A673 (cell line): ENCODE results near the gene LURAP1L. TPM values are rescaled to one million over a fixed set of nuclear protein-coding genes. Genes with fewer than 3 reads are reported as not detected.

ENCODE experiments used
- BruUV-seq: library from RNA; stranded (reverse); fragments of 400-500 nt; replicated peaks from 2 replicates; lab custom pipeline; 2021; lab: Mats Ljungman, UMichigan
- CTCF ChIA-PET: fragments of 300-600 bp; sonication (Branson Sonifier 250); formaldehyde crosslinking; loops from one replicate; lab custom pipeline; 2022; ENCODE audit warnings: antibody characterized with exemption; lab: Charles Lee
- POLR2A ChIA-PET: fragments of 300-600 bp; sonication (Branson Sonifier 250); formaldehyde crosslinking; loops from one replicate; lab custom pipeline; 2022; ENCODE audit warnings: antibody characterized with exemption; ENCODE audit not compliant: low non-redundant PET; lab: Charles Lee
- DNase-seq: peaks from one replicate; pipeline ENCODE4 v3.0.0-alpha.2; 2015; ENCODE audit warnings: low spot score
- H3K27ac ChIP-seq: fragments of 200-600 bp; sonication (generic); 2 replicates; pipeline ENCODE4 v1.5.1; 2016; ENCODE audit warnings: mixed run types, low read depth, mild to moderate bottlenecking, mixed read lengths, antibody characterized with exemption, low read length; ENCODE audit not compliant: poor library complexity, severe bottlenecking
- H3K27me3 ChIP-seq: fragments of 200-600 bp; sonication (generic); replicated peaks from 2 replicates; pipeline ENCODE4 v1.6.1; 2017; ENCODE audit warnings: mixed run types, low read depth, mild to moderate bottlenecking, mixed read lengths, antibody characterized with exemption, low read length; ENCODE audit not compliant: insufficient read depth, poor library complexity
- H3K36me3 ChIP-seq: fragments of 200-600 bp; sonication (generic); 2 replicates; pipeline ENCODE4 v1.6.1; 2016; ENCODE audit warnings: mixed run types, mild to moderate bottlenecking, mixed read lengths, antibody characterized with exemption, low read length; ENCODE audit not compliant: insufficient read depth, poor library complexity, severe bottlenecking
- H3K4me1 ChIP-seq: fragments of 200-600 bp; sonication (generic); 2 replicates; pipeline ENCODE4 v1.6.1; 2017; ENCODE audit warnings: mixed run types, mild to moderate bottlenecking, mixed read lengths, antibody characterized with exemption, low read length; ENCODE audit not compliant: insufficient read depth, poor library complexity, severe bottlenecking
- H3K4me3 ChIP-seq: fragments of 200-600 bp; sonication (generic); 2 replicates; pipeline ENCODE4 v1.5.1; 2016; ENCODE audit warnings: low read depth, mixed run types, mild to moderate bottlenecking, mixed read lengths, low read length; ENCODE audit not compliant: poor library complexity, severe bottlenecking
- H3K9me3 ChIP-seq: fragments of 200-600 bp; sonication (generic); 2 replicates; pipeline ENCODE4 v1.6.1; 2016; ENCODE audit warnings: mixed run types, low read depth, mild to moderate bottlenecking, mixed read lengths, antibody characterized with exemption, low read length; ENCODE audit not compliant: poor library complexity, severe bottlenecking
- EZH2 ChIP-seq: fragments of 200-600 bp; sonication (generic); IDR thresholded peaks from 2 replicates; pipeline ENCODE4 v1.6.1; 2017; ENCODE audit warnings: borderline replicate concordance, low read depth, mild to moderate bottlenecking, mixed read lengths, antibody characterized with exemption, low read length; ENCODE audit not compliant: poor library complexity, severe bottlenecking
- intact Hi-C: fragments of 100-400 bp; cut with micrococcal nuclease; formaldehyde crosslinking; loops from one replicate; pipeline ENCODE4 v1.10.0; 2022; ENCODE audit not compliant: unreplicated experiment
- total RNA-seq: library from RNA; stranded (reverse); gene quantifications from 2 replicates; pipeline ENCODE4 v1.2.3, GENCODE V29; 2021
- TF ChIP-seq, protein P1 (sequence below): fragments of 300-800, 200-600 bp; sonication (generic); conservative IDR thresholded peaks from 2 replicates; pipeline ENCODE4 v1.5.1; 2017; ENCODE audit warnings: low read depth, mild to moderate bottlenecking, antibody characterized with exemption, low read length, moderate library complexity, mixed read lengths

The LURAP1L gene
- total RNA-seq, 1 experiment from 2014 or later = 0.60 TPM

- BruUV-seq = no TSS peak
- no peak for DNase-seq
- intact Hi-C loops = no loop called here
- Histone ChIP-seq H3K27me3 (no peaks in the 10 kb centered on the region), H3K4me3 (no peak overlapping the region), H3K36me3 (no peaks in the 10 kb centered on the region), H3K27ac (no peak overlapping the region), H3K9me3 (no peaks in the 10 kb centered on the region), H3K4me1 (no peaks in the 10 kb centered on the region)
- ChIA-PET CTCF (no interaction called here), POLR2A (no interaction called here)
- TF ChIP-seq EZH2 = no peak
- TF ChIP-seq, protein P1, sequence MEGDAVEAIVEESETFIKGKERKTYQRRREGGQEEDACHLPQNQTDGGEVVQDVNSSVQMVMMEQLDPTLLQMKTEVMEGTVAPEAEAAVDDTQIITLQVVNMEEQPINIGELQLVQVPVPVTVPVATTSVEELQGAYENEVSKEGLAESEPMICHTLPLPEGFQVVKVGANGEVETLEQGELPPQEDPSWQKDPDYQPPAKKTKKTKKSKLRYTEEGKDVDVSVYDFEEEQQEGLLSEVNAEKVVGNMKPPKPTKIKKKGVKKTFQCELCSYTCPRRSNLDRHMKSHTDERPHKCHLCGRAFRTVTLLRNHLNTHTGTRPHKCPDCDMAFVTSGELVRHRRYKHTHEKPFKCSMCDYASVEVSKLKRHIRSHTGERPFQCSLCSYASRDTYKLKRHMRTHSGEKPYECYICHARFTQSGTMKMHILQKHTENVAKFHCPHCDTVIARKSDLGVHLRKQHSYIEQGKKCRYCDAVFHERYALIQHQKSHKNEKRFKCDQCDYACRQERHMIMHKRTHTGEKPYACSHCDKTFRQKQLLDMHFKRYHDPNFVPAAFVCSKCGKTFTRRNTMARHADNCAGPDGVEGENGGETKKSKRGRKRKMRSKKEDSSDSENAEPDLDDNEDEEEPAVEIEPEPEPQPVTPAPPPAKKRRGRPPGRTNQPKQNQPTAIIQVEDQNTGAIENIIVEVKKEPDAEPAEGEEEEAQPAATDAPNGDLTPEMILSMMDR = no peak
Observed at GRCh38 chr9:12765088-12765798, 9.6 kb upstream of the LURAP1L start.

DNA sequence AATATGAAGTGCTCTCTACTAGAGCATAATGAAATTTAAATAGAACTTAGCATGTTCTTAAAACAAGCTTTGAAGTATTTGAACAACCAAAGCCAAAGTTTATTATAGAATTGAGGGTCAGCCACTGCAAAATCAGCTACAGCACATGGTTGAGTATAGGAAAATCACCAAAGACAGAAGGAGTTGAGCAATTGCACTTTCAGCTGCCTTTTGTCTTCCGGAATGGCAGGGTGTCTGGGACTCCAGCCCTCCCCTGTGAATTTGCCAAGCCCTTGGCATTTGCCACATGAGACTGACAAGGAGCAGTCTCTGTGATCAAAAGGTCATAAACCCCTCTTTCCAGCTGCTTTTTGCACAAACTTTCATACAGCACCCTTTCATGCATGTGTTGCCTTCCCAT, 8.5 kb upstream of the LURAP1L start:
- CTCF ChIA-PET = no interaction called here
- no peaks in the 10 kb centered on the region for H3K36me3 ChIP-seq
- H3K27me3 ChIP-seq = no peaks in the 10 kb centered on the region
- no peaks in the 10 kb centered on the region for H3K9me3 ChIP-seq
- no TSS peak for BruUV-seq
- intact Hi-C loops = no loop called here
- no peak for TF ChIP-seq EZH2
- TF ChIP-seq, protein P1 = no peak
- POLR2A ChIA-PET = no interaction called here
- H3K27ac ChIP-seq = no peak overlapping the region
- no peak for DNase-seq
- H3K4me3 ChIP-seq = no peak overlapping the region
- H3K4me1 ChIP-seq = no peaks in the 10 kb centered on the region

DNA sequence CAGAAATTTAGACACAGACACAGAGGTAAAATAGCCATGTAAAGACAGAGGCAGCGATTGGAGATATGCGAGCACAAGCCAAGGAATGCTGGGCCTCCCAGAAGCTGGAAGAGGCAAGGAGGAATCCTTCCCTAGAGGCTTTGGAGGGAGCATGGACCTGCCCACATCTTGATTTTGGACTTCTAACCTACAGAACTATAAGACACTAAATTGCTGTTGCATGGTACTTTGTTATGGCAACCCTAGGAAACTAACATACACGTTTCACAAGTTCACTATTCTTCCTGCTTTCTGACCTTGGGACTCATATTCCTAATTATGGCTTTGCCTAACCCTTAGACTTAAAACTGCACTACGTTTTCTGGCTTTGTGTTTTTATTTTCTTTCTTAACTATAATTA, 4.6 kb upstream of the LURAP1L start:
- Histone ChIP-seq H3K4me1 (no peaks in the 10 kb centered on the region), H3K9me3 (no peaks in the 10 kb centered on the region), H3K36me3 (no peaks in the 10 kb centered on the region), H3K4me3 (no peak overlapping the region), H3K27me3 (peaks cover 6% of the 10 kb centered on the region), H3K27ac (no peak overlapping the region)
- no TSS peak for BruUV-seq
- ChIA-PET POLR2A (no interaction called here), CTCF (no interaction called here)
- no peak for DNase-seq
- TF ChIP-seq, protein P1 = no peak
- no peak for TF ChIP-seq EZH2
- intact Hi-C loops = loop anchor here (5.0 kb wide), 1 partner anchor 317 kb away; no protein-coding TSS in a partner anchor
